Vagina (tissue), 2 donors: Measurements from ENCODE around the gene CACHD1. TPM values are rescaled to one million over a fixed set of nuclear protein-coding genes. Genes with fewer than 3 reads are reported as not detected.
A peak's percentile ranks its signal among the peaks of the same experiment; 100 is the strongest.

ENCODE experiments used
- DNase-seq, 2 donors: peaks; one replicate each; pipeline ENCODE4 v3.0.0-alpha.2; 2017; ENCODE audit errors: extremely low spot score in 2 of 2
- H3K27ac ChIP-seq: fragments of 200-600 bp; sonication (generic); one replicate; pipeline ENCODE4 v1.5.1; 2019
- H3K27me3 ChIP-seq: fragments of 200-600 bp; sonication (generic); one replicate; pipeline ENCODE4 v1.5.1; 2019
- H3K36me3 ChIP-seq, 2 donors: fragments of 200-600 bp; sonication (generic); one replicate each; pipeline ENCODE4 v1.5.1; 2017 to 2019
- H3K4me1 ChIP-seq: fragments of 200-600 bp; sonication (generic); one replicate; pipeline ENCODE4 v1.5.1; 2019
- H3K4me3 ChIP-seq, 2 donors: fragments of 200-600 bp; sonication (generic); 1 replicate in 1 of 2; 2 replicates in 1 of 2; pipeline ENCODE4 v1.5.1; 2016 to 2019
- H3K9me3 ChIP-seq: fragments of 200-600 bp; sonication (generic); one replicate; pipeline ENCODE4 v1.5.1; 2019
- POLR2A ChIP-seq, 2 donors: fragments of 450-650 bp; IDR thresholded peaks; one replicate each; pipeline ENCODE4 v1.6.1; 2017; ENCODE audit warnings: antibody characterized with exemption in 2 of 2, mild to moderate bottlenecking in 2 of 2, moderate library complexity in 2 of 2
- POLR2AphosphoS5 ChIP-seq, 2 donors: sonication (generic); formaldehyde crosslinking; IDR thresholded peaks; one replicate each; pipeline ENCODE4 v1.9.0; 2017; ENCODE audit warnings: antibody characterized with exemption in 2 of 2, mild to moderate bottlenecking in 2 of 2, low read depth in 1 of 2; ENCODE audit not compliant: insufficient read depth in 1 of 2
- intact Hi-C: fragments of 100-400 bp; cut with DNase I; formaldehyde crosslinking; loops from one replicate; pipeline ENCODE4 v1.15.1; 2023
- total RNA-seq: library from RNA; depleted of rRNA; stranded (reverse); fragments of >200 nt; gene quantifications from one replicate; pipeline ENCODE4 v1.2.3, GENCODE V29; 2016
- TF ChIP-seq, protein P1 (sequence below), 3 experiments: fragments of 450-650 bp in 2 of 3; fragments of 200-600 bp in 1 of 3; sonication (generic) in 1 of 3; IDR thresholded peaks; one replicate each; pipeline ENCODE4 v1.5.1; 2017 to 2019; ENCODE audit warnings: antibody characterized with exemption in 3 of 3, mild to moderate bottlenecking in 2 of 3, moderate library complexity in 2 of 3

Gene CACHD1
- 27.7 TPM for total RNA-seq

DNA sequence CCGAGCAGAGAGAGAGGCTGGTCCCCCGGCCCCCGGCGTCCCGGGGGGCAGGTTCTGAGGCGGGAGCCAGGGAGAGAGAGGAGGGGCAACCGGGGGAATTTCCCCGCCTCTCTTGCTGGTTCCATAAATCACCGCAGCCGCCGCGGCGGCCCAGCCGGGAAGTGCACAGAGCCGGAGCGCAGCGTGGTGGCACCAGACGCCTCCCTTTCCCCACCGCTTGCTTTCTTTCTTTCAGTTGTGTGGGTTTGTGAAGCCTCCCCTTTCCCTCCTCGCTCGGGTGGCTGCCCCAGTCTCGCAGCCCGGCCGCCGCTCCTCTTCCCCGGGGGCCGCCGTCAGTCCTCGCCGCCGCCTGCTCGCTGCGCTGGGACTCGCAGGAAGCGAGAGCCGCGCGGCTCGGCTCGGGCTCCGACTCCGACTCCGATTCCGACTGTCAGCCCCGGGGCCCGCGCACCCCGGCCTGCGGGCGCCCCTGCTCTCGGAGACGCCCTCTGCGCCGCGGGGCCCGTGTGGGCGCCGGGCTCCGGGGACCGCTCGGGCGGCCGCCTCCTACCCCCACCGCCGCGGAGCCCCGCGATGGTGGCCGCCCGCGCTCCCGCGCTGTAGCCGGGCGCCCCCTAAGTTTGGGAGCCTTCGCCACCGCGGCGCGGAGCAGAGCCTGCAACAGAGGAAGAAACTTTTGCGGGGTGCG is at the start of gene CACHD1:
Gene CACHD1, plus strand, starts transcription at position 153 of the 688 bp plus-strand sequence. CDS start 616 bp downstream, outside the sequence.
- peak within 1 kb of the TSS; percentile 93 for H3K27ac ChIP-seq
- intact Hi-C loops: loop anchor here (5.0 to 10.0 kb wide), 2 partner anchors 75 to 202 kb away; no protein-coding TSS in a partner anchor
- no peak for DNase-seq
- no peaks in the 10 kb centered on the region for H3K27me3 ChIP-seq
- TF ChIP-seq POLR2AphosphoS5 (IDR thresholded peaks at IDR 0.05; ENCODE audit: insufficient read depth in 1 of 2, low read depth in 1 of 2) (peak in 1 of 2 donors; percentile 77), POLR2A (IDR thresholded peaks at IDR 0.05) (no peak)
- TF ChIP-seq, protein P1, sequence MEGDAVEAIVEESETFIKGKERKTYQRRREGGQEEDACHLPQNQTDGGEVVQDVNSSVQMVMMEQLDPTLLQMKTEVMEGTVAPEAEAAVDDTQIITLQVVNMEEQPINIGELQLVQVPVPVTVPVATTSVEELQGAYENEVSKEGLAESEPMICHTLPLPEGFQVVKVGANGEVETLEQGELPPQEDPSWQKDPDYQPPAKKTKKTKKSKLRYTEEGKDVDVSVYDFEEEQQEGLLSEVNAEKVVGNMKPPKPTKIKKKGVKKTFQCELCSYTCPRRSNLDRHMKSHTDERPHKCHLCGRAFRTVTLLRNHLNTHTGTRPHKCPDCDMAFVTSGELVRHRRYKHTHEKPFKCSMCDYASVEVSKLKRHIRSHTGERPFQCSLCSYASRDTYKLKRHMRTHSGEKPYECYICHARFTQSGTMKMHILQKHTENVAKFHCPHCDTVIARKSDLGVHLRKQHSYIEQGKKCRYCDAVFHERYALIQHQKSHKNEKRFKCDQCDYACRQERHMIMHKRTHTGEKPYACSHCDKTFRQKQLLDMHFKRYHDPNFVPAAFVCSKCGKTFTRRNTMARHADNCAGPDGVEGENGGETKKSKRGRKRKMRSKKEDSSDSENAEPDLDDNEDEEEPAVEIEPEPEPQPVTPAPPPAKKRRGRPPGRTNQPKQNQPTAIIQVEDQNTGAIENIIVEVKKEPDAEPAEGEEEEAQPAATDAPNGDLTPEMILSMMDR (IDR thresholded peaks at IDR 0.05): peak in 2 of 3 experiments; percentile 5 to 60
- H3K36me3 ChIP-seq: no peaks in the 10 kb centered on the region
- no peaks in the 10 kb centered on the region for H3K9me3 ChIP-seq
- H3K4me3 ChIP-seq: peak within 1 kb of the TSS; percentile 57 to 81
- H3K4me1 ChIP-seq: peaks cover 33% of the 10 kb centered on the region

DNA sequence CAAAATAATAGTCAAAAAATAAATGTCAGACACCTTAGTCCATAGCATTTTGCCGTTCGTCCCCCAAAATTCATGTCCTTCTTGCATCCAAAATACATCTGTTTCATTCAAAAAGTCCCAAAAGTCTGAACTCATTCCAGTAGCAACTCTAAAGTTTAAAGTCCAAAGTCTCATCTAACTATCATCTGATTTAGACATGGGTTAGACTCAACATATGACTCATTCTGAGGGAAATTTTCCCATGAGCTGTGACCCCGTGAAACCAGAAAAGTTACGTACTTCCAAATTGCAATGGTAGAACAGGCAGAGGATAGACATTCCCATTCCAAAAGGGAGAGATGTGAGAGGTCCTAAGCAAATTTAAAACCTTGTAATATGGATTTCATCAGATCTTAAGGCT is 48.6 kb upstream of the CACHD1 start:
- no peaks in the 10 kb centered on the region for H3K36me3 ChIP-seq
- H3K27ac ChIP-seq: no peak overlapping the region
- no peaks in the 10 kb centered on the region for H3K9me3 ChIP-seq
- no peaks in the 10 kb centered on the region for H3K27me3 ChIP-seq
- no peak for TF ChIP-seq POLR2A (IDR thresholded peaks at IDR 0.05)
- TF ChIP-seq POLR2AphosphoS5 (IDR thresholded peaks at IDR 0.05; ENCODE audit: insufficient read depth in 1 of 2, low read depth in 1 of 2): no peak
- TF ChIP-seq, protein P1 (IDR thresholded peaks at IDR 0.05): no peak
- no peak for DNase-seq
- peaks cover 6% of the 10 kb centered on the region for H3K4me1 ChIP-seq
- H3K4me3 ChIP-seq: no peak overlapping the region
- intact Hi-C loops: no loop called here

DNA sequence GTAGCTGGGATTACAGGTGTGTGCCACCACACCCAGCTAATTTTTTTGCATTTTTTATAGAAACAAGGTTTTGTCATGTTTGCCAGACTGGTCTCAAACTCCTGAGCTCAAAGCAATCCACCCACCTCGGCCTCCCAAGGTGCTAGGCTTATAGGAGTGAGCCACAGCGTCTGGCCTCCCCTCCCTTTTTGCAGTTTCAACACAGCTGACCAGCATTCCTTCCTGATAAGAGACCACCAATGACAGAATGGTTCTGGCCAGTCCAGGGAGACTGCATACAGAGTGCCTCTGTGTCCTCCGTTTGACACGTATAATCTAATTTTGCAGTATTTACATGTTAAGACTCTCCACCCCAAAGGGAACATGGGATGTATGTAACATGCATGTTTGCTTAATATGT is 46.4 kb upstream of the CACHD1 start:
- Histone ChIP-seq H3K27ac (no peak overlapping the region), H3K4me1 (peaks cover 6% of the 10 kb centered on the region), H3K27me3 (no peaks in the 10 kb centered on the region), H3K9me3 (no peaks in the 10 kb centered on the region), H3K36me3 (no peaks in the 10 kb centered on the region), H3K4me3 (no peak overlapping the region)
- TF ChIP-seq POLR2A (IDR thresholded peaks at IDR 0.05) (no peak), POLR2AphosphoS5 (IDR thresholded peaks at IDR 0.05; ENCODE audit: insufficient read depth in 1 of 2, low read depth in 1 of 2) (no peak)
- TF ChIP-seq, protein P1 (IDR thresholded peaks at IDR 0.05): no peak
- no peak for DNase-seq
- intact Hi-C loops: no loop called here

- Histone ChIP-seq H3K4me1 (peaks cover 6% of the 10 kb centered on the region), H3K27me3 (no peaks in the 10 kb centered on the region), H3K27ac (no peak overlapping the region), H3K9me3 (no peaks in the 10 kb centered on the region), H3K4me3 (no peak overlapping the region), H3K36me3 (no peaks in the 10 kb centered on the region)
- intact Hi-C loops: no loop called here
- no peak for DNase-seq
- TF ChIP-seq POLR2A (IDR thresholded peaks at IDR 0.05): no peak
- TF ChIP-seq, protein P1 (IDR thresholded peaks at IDR 0.05): no peak
- no peak for TF ChIP-seq POLR2AphosphoS5 (IDR thresholded peaks at IDR 0.05; ENCODE audit: insufficient read depth in 1 of 2, low read depth in 1 of 2)
Observed at GRCh38 chr1:64424412-64424811, 45.5 kb upstream of the CACHD1 start.

DNA sequence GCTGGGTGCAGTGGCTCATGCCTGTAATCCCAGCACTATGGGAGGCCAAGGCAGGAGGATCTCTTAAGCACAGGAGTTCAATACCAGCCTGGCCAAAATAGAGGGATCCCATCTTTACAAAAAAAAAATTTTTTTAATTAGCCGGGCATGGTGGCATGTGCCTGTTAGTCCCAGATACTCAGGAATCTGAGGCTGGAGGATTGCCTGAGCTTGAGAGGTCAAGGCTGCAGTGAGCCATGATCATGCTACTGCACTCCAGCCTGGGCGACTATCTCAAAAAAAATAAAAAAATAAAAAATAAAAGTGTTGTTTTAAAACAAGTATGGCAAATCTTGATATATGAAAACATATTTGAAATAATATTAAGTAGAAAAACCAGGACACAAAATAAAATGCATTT is 44.4 kb upstream of the CACHD1 start:
- no peaks in the 10 kb centered on the region for H3K36me3 ChIP-seq
- no peak for DNase-seq
- intact Hi-C loops: no loop called here
- no peaks in the 10 kb centered on the region for H3K27me3 ChIP-seq
- peaks cover 6% of the 10 kb centered on the region for H3K4me1 ChIP-seq
- H3K9me3 ChIP-seq: no peaks in the 10 kb centered on the region
- H3K4me3 ChIP-seq: no peak overlapping the region
- H3K27ac ChIP-seq: no peak overlapping the region
- no peak for TF ChIP-seq POLR2A (IDR thresholded peaks at IDR 0.05)
- TF ChIP-seq, protein P1 (IDR thresholded peaks at IDR 0.05): no peak
- no peak for TF ChIP-seq POLR2AphosphoS5 (IDR thresholded peaks at IDR 0.05; ENCODE audit: insufficient read depth in 1 of 2, low read depth in 1 of 2)
